HG02840 (cell line): ENCODE data around the gene SH3PXD2A.

Source experiments
- ATAC-seq: cut with Tn5 transposase; IDR thresholded peaks from one replicate; pipeline ENCODE4 v1.9.1; 2021; ENCODE audit warnings: mild to moderate bottlenecking, moderate library complexity, moderate number of reproducible peaks; ENCODE audit not compliant: unreplicated experiment, low FRiP score

The SH3PXD2A gene

DNA sequence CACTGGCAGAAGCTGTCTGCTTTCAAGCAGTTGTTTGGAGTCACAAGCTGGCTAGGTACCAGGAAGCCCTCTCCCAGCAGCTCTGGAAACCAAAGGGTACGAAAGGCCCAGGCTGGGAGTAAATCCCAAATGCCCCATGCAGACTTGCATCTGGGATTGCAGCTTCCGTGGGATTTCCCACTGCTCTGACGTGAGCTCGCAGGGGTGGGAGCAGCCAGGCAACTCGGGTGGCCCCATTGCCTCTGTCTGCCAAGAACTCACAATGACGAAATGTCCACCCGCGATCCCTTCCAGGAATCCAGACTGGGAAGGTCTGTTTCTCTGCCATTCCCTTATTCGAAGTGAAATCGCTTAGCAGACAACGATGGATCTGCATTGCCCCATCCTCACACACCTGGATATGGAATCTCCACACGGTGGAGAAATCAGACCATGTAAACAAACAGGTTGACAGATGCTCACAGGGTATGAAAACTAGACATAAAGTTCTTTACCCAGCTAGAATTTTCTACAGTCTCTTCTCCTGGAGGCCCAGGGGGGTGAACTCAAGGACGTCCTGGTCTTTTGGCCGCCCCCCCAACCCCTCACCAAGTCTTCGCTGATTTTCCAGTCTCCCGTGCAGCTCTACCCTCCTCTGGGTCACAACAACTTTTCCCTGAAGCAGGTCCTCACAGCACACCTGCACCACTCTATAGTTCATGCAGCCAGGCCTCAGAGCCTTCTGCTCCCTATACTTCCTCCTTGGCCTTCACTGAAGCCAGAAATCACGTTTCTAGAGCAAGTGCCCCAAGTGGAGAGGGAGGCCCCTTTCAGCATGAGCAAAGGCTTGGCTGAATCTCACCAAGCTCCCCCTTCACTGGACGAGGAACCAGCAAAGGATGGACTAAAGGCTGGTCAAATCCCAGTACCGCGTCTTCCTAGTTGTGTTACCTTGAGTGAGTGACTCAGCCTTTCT, 20.0 kb downstream of the SH3PXD2A start:
- no peak for ATAC-seq

DNA sequence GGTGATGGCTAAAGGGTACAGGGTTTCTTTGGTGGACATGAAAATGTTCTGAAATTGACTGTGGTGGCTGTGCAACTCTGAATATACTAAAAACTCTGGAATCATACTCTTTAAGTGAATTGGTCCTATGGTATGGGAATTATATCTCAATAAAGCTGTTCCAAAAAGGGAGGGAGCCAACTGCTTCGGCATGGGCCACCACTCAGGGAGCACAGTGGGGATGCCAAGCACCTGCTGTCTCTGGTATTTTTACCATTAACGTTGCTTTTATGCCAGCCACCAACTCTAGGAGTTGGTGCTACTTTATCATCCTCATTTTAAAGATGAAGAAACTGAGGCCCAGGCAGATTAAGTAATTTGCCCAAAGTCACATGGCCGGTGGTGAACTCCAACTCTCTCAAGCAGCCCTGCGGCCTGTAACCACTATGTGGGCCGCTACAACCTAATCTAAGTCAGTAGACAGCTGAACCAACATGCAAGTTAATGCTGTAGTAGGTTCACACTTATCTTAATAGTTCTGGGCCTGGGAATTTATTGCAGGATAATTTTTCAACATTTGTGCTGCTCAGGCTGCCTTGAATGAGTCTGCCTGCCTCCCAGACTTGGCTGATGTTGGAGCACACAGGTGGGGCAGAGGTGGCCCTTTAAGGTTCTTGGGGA, 20.8 kb downstream of the SH3PXD2A start:
- no peak for ATAC-seq

GRCh38 chr10:103833731-103834365, 21.5 kb downstream of the SH3PXD2A start:
- ATAC-seq, result no peak

GRCh38 chr10:103832806-103833205, 22.6 kb downstream of the SH3PXD2A start:
- ATAC-seq, result no peak

- ATAC-seq, result no peak
Measured at GRCh38 chr10:103829838-103830465, 25.4 kb downstream of the SH3PXD2A start.

DNA sequence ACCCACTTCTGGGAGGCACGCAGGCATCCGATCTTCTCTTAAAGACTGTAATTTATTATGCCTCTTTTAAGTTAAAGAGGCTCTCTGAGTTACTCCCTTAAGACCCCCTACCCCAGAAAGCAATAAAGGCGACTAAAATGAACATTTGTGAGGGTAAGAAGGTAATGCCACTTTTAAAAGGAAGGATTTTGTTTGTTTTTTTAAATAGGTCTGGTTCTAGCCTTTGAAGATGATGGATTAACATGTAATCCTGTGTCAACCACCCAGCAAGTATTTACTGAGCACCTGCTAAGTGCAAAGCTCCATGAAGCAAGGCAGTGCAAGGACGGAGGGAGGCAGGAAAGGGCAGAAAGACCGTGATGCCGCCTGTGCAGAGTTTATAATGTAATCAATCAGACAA, 26.1 kb downstream of the SH3PXD2A start:
- ATAC-seq, result no peak

DNA sequence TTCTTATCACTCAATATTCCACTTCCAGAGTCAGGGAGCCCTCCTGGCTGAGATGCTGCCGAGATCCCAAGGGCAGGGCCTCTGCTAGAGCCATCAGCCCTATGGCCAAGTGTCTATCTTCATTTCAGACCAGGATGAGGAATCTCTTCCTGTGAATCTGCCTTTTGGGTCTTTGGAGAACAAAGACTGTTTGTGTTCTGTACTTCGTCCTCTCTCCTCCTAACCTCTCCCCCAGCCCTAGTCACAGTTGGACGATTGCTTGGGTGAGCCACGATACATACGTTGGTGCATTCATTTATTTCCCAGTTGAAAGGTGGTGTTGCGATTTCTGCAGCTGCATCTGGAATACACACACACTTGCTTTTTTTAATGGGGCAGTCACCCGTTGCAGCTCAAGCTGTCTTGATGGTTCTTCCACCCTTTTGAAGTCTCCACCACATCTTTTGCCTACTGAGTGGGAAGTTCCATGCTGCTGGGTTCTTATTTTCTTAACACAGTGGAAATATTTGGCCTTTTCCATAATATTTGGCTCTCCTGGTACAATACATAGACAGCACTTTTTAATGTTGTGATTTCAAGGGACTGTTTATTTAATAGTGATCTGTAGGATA, 26.7 kb downstream of the SH3PXD2A start:
- ATAC-seq, result no peak

DNA sequence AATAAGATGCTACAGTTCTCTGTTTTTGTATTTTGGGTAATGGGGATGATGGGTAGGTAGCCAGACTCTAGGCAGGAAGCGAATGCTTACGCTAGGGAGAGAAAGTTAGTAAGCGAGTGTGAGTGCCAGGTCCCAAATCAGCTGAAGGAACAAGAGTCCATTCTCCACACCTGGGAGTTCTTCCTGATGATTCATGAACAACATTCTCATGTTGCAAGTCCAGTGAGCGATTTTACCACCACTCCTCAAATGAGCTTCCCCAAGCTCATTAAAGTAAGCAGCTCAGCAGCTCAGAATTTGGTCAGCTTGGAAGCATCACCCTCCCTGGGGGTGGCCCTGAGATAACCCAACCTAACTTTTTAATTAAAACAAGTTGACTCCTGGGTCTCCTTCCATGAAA, 27.3 kb downstream of the SH3PXD2A start:
- no peak for ATAC-seq

DNA sequence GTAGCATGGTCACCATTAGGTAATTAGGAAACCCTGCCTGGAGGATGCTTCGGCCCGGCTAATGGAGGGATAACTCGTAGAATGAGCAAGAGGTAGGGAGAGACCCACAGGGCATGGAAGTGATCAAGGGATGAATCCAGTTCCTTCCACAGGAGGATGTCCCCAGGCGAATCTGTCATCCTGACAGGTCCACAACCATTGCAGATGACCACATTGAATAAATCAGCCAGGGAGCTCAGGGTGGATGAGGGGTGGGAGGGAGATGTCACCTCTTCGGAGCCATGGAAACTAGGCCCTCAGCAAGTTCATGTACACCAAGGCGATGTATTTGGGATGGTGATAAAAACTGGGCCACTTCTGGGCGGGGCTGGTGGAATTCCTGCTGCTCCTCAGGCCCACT, 28.5 kb downstream of the SH3PXD2A start:
- no peak for ATAC-seq

DNA sequence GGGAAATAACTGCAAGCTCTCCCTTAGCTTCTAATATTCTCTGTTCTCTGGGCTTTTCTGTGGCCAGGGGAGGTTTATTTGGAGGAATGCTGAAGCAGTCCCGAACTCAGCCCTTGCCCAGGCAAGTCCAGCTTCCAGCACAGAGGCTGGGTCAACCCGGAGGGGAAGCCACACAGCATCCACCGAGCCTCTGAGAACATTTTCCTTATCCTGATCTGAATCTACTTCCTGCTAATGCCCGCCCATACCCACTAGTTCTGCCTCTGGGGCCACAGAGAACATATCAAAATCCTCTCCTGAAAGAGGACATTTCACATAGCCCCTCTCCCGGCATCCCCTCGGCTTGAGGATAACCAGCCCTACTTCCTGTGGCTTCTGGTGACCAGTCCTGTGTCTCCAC, 31.1 kb downstream of the SH3PXD2A start:
- no peak for ATAC-seq

GRCh38 chr10:103823706-103824272, 31.6 kb downstream of the SH3PXD2A start:
- ATAC-seq, result no peak

GRCh38 chr10:103822800-103823199, 32.6 kb downstream of the SH3PXD2A start:
- no peak for ATAC-seq

DNA sequence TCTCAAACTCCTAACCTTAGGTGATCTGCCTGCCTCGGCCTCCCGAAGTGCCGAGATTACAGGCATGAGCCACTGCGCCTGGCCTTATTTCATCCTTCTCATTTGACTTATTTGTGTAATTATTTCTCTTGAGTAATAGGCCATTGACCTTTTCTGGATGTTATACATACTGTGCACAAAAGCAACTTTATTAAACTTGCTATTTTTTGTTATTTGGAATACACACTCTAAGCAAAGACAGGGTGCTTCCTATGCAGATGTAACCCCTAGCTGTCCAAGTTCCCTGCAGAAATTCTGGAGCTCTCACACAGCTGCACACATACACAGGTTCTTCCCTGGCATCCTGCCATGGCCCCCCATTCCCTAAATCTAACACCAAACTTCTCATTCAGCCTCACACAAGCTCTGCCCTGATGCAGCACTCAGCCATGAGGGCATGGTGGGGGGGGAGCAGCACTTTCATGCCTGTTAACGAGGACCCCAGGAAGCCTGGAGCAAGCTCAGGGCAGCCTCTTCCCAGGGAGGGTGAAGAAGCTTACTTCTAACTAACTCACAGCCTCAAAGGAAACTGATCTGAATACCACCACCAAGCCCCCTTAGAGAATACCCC, 33.2 kb downstream of the SH3PXD2A start:
- no peak for ATAC-seq

DNA sequence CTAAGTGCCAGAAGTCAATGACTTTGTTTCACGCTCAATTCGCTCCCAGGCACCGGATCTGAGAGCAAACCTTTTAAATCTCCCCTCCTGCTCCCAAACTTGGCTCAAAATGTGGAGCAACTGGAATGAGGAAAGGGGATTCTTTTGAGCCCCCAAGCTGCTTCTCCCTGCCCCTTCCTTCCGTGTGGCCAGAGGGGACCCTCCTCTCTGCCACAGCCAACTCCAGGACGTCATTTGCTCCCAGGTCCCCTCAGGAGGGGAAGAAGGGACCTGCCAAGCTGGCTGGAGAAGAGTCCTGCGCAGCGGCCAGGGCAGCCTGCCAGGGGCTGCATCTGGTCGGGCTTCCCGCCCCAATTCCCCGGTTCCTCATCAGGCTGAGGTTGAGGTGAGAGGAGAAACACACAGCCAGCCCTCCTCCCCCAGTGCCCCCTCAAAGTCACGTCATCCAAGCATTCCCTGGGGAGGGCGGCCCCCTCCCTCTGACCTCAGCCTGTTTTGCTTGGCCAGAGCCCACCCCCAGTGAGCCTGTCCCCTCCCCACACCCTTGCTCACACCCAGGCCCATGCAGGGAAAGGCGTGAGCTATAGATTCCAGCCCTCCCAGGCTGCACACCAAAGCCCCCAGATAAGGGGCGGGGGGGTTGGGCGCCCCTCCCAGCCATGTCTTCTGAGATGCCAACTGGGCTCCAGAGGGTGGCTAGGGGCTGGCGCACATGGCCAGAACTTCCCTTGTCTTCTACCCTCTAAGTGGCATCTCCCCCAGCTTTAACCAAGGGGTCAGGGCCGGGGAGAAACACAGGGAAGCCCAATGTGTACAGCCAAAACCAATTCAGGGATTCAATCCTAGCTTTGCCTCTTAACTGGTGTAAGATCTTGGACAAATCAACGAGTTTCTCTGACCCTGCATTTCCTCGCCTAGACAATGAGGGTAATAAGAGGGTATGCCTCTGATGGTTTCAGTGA, 35.0 kb downstream of the SH3PXD2A start:
- no peak for ATAC-seq

DNA sequence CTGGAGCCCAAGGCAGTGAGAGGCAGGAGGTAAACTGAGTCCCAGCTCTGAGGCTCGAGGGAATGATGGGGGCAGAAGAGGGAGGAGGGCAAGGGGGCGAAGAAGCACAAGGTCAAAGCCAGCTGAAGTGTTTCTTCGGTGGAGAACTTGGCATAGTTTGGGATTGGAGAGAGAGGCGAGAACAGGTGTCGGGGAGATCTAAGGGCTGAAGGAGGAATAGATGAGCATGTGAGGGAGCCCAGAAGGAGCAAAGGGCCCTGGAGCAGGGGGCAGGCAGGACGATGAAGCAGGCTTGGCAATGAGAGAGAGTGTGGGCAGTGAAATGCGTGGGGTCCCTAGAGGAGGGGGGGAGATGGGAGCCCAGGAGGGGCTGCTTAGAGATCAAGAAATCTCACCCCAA, 35.9 kb downstream of the SH3PXD2A start:
- no peak for ATAC-seq

DNA sequence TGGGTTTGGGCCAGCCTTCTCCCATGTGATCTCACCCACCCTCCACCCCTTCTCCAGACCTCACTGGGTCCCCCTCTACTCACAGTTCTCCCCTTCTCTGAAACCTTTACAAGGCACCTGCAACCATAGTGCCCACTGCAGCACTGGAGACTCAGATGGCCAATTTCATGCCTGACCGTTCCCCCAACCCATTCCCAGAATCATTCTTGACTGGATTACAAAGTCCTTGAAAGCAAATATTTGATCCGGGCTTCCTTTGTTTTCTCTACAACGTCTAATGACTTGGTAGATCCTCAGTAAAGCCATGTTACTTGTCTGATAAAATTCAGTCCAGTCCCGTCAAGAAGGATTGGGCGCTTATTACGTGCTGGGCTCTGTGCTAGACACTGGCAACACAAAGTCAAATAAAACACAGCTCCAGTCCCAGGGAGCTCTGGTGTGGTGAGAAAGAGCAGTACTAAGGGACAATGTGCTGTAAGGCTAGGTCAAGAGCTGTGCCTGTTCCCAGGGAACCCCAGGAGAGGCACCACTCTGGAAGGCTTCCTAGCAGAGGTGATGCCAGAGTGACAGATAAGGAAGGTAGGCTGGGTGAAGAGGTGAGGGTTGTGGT, 36.5 kb downstream of the SH3PXD2A start:
- no peak for ATAC-seq

DNA sequence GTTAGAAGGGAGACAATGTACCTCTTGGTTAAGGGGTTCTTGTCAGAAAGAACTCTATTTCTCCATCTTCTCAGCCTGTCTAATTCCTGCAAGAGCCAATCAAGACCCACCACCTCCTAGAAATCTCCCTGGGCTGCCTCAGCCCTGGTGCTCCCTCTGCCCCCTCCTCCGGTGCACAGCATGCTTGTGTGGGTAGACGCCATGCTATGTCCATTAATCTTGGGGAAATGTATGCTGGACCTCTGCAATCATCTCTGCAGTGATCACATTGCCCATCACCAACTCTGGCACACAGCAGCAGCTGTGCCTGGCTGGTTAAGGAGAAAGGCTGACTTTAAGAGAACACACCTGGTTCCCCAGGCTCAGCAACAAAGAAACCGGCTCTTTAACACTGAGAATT, 37.3 kb downstream of the SH3PXD2A start:
- ATAC-seq, result no peak

GRCh38 chr10:103816431-103816830, 38.9 kb downstream of the SH3PXD2A start:
- ATAC-seq, result no peak
